ENCODE measurements around the gene CRIM1.

- TF ChIP-seq CTCF (conservative IDR thresholded peaks at IDR 0.05; ENCODE audit: low read length) (no peak), EZH2phosphoT487 (IDR thresholded peaks at IDR 0.05; ENCODE audit: borderline replicate concordance) (no peak)
Observed at GRCh38 chr2:36541891-36542595, 186.5 kb downstream of the CRIM1 start.

All from Loucy (cell line).